Activated CD8-positive, alpha-beta memory T cell treated with anti-CD3 and anti-CD28 coated beads for 24 hours (primary cell): ENCODE data around the gene PPP2R2C.

Source experiments
- DNase-seq: peaks from one replicate; pipeline ENCODE4 v3.0.0-alpha.2; 2020

The PPP2R2C gene

GRCh38 chr4:6375620-6376295 is 96.7 kb downstream of the PPP2R2C start:
- no peak for DNase-seq

- DNase-seq: no peak
Measured at GRCh38 chr4:6374575-6374974, 97.8 kb downstream of the PPP2R2C start.

GRCh38 chr4:6373541-6374410 is 98.6 kb downstream of the PPP2R2C start:
- DNase-seq: no peak

GRCh38 chr4:6372649-6373525 is 99.5 kb downstream of the PPP2R2C start:
- DNase-seq: no peak

- DNase-seq: no peak
Measured at GRCh38 chr4:6371812-6372211, 100.6 kb downstream of the PPP2R2C start.

GRCh38 chr4:6371271-6371670 is 101.1 kb downstream of the PPP2R2C start:
- no peak for DNase-seq

- no peak for DNase-seq
Measured at GRCh38 chr4:6369924-6370645, 102.3 kb downstream of the PPP2R2C start.

GRCh38 chr4:6369511-6369910 is 102.9 kb downstream of the PPP2R2C start:
- no peak for DNase-seq

- DNase-seq: no peak
Measured at GRCh38 chr4:6369035-6369434, 103.4 kb downstream of the PPP2R2C start.

GRCh38 chr4:6368601-6369000 is 103.8 kb downstream of the PPP2R2C start:
- no peak for DNase-seq

GRCh38 chr4:6368096-6368495 is 104.3 kb downstream of the PPP2R2C start:
- no peak for DNase-seq

GRCh38 chr4:6367371-6367851 is 105.0 kb downstream of the PPP2R2C start:
- DNase-seq: no peak

GRCh38 chr4:6366581-6366980 is 105.8 kb downstream of the PPP2R2C start:
- no peak for DNase-seq

- DNase-seq: no peak
Measured at GRCh38 chr4:6365545-6366086, 106.8 kb downstream of the PPP2R2C start.

- no peak for DNase-seq
Measured at GRCh38 chr4:6364581-6364980, 107.8 kb downstream of the PPP2R2C start.

- DNase-seq: no peak
Measured at GRCh38 chr4:6364146-6364545, 108.3 kb downstream of the PPP2R2C start.

GRCh38 chr4:6362896-6363295 is 109.5 kb downstream of the PPP2R2C start:
- no peak for DNase-seq

GRCh38 chr4:6362243-6362885 is 110.0 kb downstream of the PPP2R2C start:
- no peak for DNase-seq

GRCh38 chr4:6361076-6361784 is 111.2 kb downstream of the PPP2R2C start:
- no peak for DNase-seq

GRCh38 chr4:6360385-6360784 is 112.0 kb downstream of the PPP2R2C start:
- no peak for DNase-seq
